HCT116 (cell line): ENCODE measurements around the gene MNX1. TPM values are rescaled to one million over a fixed set of nuclear protein-coding genes. Genes with fewer than 3 reads are reported as not detected.

Experiments used
- ATAC-seq: fragments of 200-7000 bp; cut with Tn5 transposase; 2 replicates; pipeline ENCODE4 v1.9.1; 2020; ENCODE audit warnings: mild to moderate bottlenecking, moderate library complexity
- BruUV-seq: library from RNA; stranded (reverse); fragments of 400-500 nt; replicated peaks from 2 replicates; lab custom pipeline; 2021; lab: Mats Ljungman, UMichigan
- CTCF ChIA-PET: fragments of 300-600 bp; sonication (Branson Sonifier 250); formaldehyde crosslinking; loops from one replicate; lab custom pipeline; 2021; ENCODE audit warnings: antibody characterized with exemption; lab: Charles Lee
- POLR2A ChIA-PET: fragments of 300-600, 350-600 bp; sonication (Branson Sonifier 250); formaldehyde crosslinking; loops from one replicate; lab custom pipeline; 2021; ENCODE audit warnings: antibody characterized with exemption; lab: Charles Lee
- RAD21 ChIA-PET, 2 experiments: fragments of 300-600 bp; sonication (Branson Sonifier 250); formaldehyde crosslinking; loops; one replicate each; lab custom pipeline; 2023; ENCODE audit warnings: low total read pairs in 2 of 2; ENCODE audit not compliant: uncharacterized antibody in 2 of 2, unreplicated experiment in 2 of 2, low non-redundant PET in 1 of 2; lab: Charles Lee
- DNase-seq: peaks from one replicate; pipeline ENCODE4 v3.0.0-alpha.2; 2010; ENCODE audit warnings: low read depth, low spot score
- H2AFZ ChIP-seq: fragments of 200-600 bp; shearing (Covaris generic), sonication (generic); 2 replicates; pipeline ENCODE4 v1.6.1; 2017; ENCODE audit warnings: low read depth, mixed run types, mixed read lengths, antibody characterized with exemption, low read length; ENCODE audit not compliant: poor library complexity, severe bottlenecking
- H3K27ac ChIP-seq: 2 replicates; pipeline ENCODE4 v1.5.1; 2012; ENCODE audit warnings: low read depth, low read length
- H3K27me3 ChIP-seq: fragments of 200-600 bp; sonication (generic); 2 replicates; pipeline ENCODE4 v1.6.1; 2016; ENCODE audit warnings: mixed run types, low read length, mixed read lengths; ENCODE audit not compliant: insufficient read depth
- H3K36me3 ChIP-seq, 2 experiments: fragments of 200-500 bp in 1 of 2; fragments of 200-600 bp in 1 of 2; sonication (Bioruptor generic) in 1 of 2; sonication (generic) in 1 of 2; 2 replicates each; pipeline versions ENCODE4 v1.5.1 to v1.6.1; 2014 to 2016; ENCODE audit warnings: low read length in 2 of 2, inconsistent platforms in 1 of 2, mixed read lengths in 1 of 2, mixed run types in 1 of 2; ENCODE audit not compliant: insufficient read depth in 2 of 2, control insufficient read depth in 1 of 2
- H3K4me1 ChIP-seq, 2 experiments: fragments of 200-600 bp in 1 of 2; sonication (generic) in 1 of 2; 2 replicates each; pipeline versions ENCODE4 v1.5.1 to v1.6.1; 2012 to 2017; ENCODE audit warnings: low read length in 2 of 2, inconsistent platforms in 1 of 2, mild to moderate bottlenecking in 1 of 2, mixed read lengths in 1 of 2, mixed run types in 1 of 2, moderate library complexity in 1 of 2; ENCODE audit not compliant: insufficient read depth in 2 of 2, control insufficient read depth in 1 of 2
- H3K4me2 ChIP-seq: fragments of 200-600 bp; sonication (generic); 2 replicates; pipeline ENCODE4 v1.6.1; 2017; ENCODE audit warnings: mixed run types, low read length, mixed read lengths
- H3K4me3 ChIP-seq, 2 experiments: fragments of 200-600 bp in 1 of 2; sonication (generic) in 1 of 2; replicated peaks in 1 of 2; 2 replicates each; pipeline ENCODE4 v1.5.1; 2011 to 2016; ENCODE audit warnings: low read length in 2 of 2, control low read depth in 1 of 2, low read depth in 1 of 2, mild to moderate bottlenecking in 1 of 2, mixed read lengths in 1 of 2, mixed run types in 1 of 2
- H3K79me2 ChIP-seq: fragments of 200-600 bp; sonication (generic); 2 replicates; pipeline ENCODE4 v1.6.1; 2017; ENCODE audit warnings: mild to moderate bottlenecking, mixed run types, low read length, moderate library complexity, mixed read lengths; ENCODE audit not compliant: insufficient read depth
- H3K9ac ChIP-seq: fragments of 200-600 bp; sonication (generic); 2 replicates; pipeline ENCODE4 v1.6.1; 2016; ENCODE audit warnings: low read length, mixed read lengths
- H3K9me2 ChIP-seq: fragments of 200-600 bp; sonication (generic), shearing (Covaris generic); 2 replicates; pipeline ENCODE4 v1.6.1; 2017; ENCODE audit warnings: mixed run types, mild to moderate bottlenecking, moderate library complexity; ENCODE audit not compliant: insufficient read depth
- H3K9me3 ChIP-seq, 2 experiments: fragments of 200-500 bp in 1 of 2; fragments of 200-600 bp in 1 of 2; sonication (Bioruptor generic) in 1 of 2; sonication (generic) in 1 of 2; 2 replicates each; pipeline ENCODE4 v1.6.1; 2014 to 2017; ENCODE audit warnings: low read length in 2 of 2, mixed read lengths in 2 of 2, inconsistent platforms in 1 of 2, low read depth in 1 of 2, mild to moderate bottlenecking in 1 of 2, mixed run types in 1 of 2, moderate library complexity in 1 of 2; ENCODE audit not compliant: control insufficient read depth in 1 of 2, insufficient read depth in 1 of 2
- H4K20me1 ChIP-seq: fragments of 200-600 bp; sonication (generic), shearing (Covaris generic); 2 replicates; pipeline ENCODE4 v1.6.1; 2017; ENCODE audit warnings: mixed run types, mild to moderate bottlenecking, moderate library complexity; ENCODE audit not compliant: insufficient read depth
- CTCF ChIP-seq, 3 experiments: fragments of 200-600 bp in 1 of 3; sonication (generic) in 1 of 3; IDR thresholded peaks in 2 of 3; conservative IDR thresholded peaks in 1 of 3; 2 replicates each; pipeline ENCODE4 v1.5.1; 2012 to 2017; ENCODE audit warnings: low read depth in 2 of 3, low read length in 2 of 3, antibody characterized with exemption in 1 of 3, borderline replicate concordance in 1 of 3, control low read depth in 1 of 3, mild to moderate bottlenecking in 1 of 3, mixed read lengths in 1 of 3, mixed run types in 1 of 3, moderate library complexity in 1 of 3; ENCODE audit not compliant: insufficient read depth in 1 of 3
- ELF1 ChIP-seq: IDR thresholded peaks from 2 replicates; pipeline ENCODE4 v1.6.1; 2012; ENCODE audit warnings: low read depth, borderline replicate concordance
- EZH2phosphoT487 ChIP-seq: fragments of 200-600 bp; IDR thresholded peaks from 2 replicates; pipeline ENCODE4 v1.6.1; 2018; ENCODE audit warnings: antibody characterized with exemption, borderline replicate concordance
- FOSL1 ChIP-seq: IDR thresholded peaks from 2 replicates; pipeline ENCODE4 v1.6.1; 2012; ENCODE audit warnings: low read depth
- MAX ChIP-seq: IDR thresholded peaks from 2 replicates; pipeline ENCODE4 v1.6.1; 2012
- POLR2AphosphoS5 ChIP-seq: IDR thresholded peaks from 2 replicates; pipeline ENCODE4 v1.6.1; 2011; ENCODE audit warnings: mild to moderate bottlenecking, low read depth, low read length, moderate library complexity
- SIN3A ChIP-seq: IDR thresholded peaks from 2 replicates; pipeline ENCODE4 v1.6.1; 2012; ENCODE audit warnings: low read depth
- SRF ChIP-seq: IDR thresholded peaks from 2 replicates; pipeline ENCODE4 v1.6.1; 2012; ENCODE audit warnings: low read depth
- TCF7L2 ChIP-seq: IDR thresholded peaks from 2 replicates; pipeline ENCODE4 v1.7.0; 2011; ENCODE audit warnings: borderline replicate concordance, inconsistent platforms; ENCODE audit not compliant: insufficient read depth, insufficient read length; ENCODE audit errors: extremely low read depth
- ZFX ChIP-seq: fragments of 450-650 bp; IDR thresholded peaks from 2 replicates; pipeline ENCODE4 v1.6.1; 2017
- ZNF274 ChIP-seq: fragments of 200-500 bp; sonication (Bioruptor generic); IDR thresholded peaks from 2 replicates; pipeline ENCODE4 v1.6.1; 2014; ENCODE audit warnings: mild to moderate bottlenecking, low read depth, low read length, inconsistent platforms
- intact Hi-C: fragments of 100-400 bp; cut with micrococcal nuclease; formaldehyde crosslinking; loops from 2 replicates; pipeline ENCODE4 v1.10.0; 2022
- total RNA-seq: library from RNA; stranded (reverse); gene quantifications from one replicate; pipeline ENCODE4 v1.2.1, GENCODE V29; 2021; ENCODE audit not compliant: unreplicated experiment

The MNX1 gene
- total RNA-seq, 1 experiment from 2014 or later, result 7.7 TPM

GRCh38 chr7:156993925-156994235 is 16.6 kb downstream of the MNX1 start:
- POLR2A ChIA-PET, result no interaction called here
- TF ChIP-seq SRF, result no peak
- TF ChIP-seq ELF1, result no peak
- no peak for TF ChIP-seq TCF7L2
- no peak for TF ChIP-seq MAX
- no peak for TF ChIP-seq POLR2AphosphoS5
- TF ChIP-seq FOSL1, result no peak
- TF ChIP-seq SIN3A, result no peak
- no peak for TF ChIP-seq ZNF274
- no peak for TF ChIP-seq CTCF (IDR thresholded peaks at IDR 0.05 in 2 of 3, conservative IDR thresholded peaks at IDR 0.05 in 1 of 3; ENCODE audit: borderline replicate concordance in 1 of 3, insufficient read depth in 1 of 3, low read depth in 2 of 3, low read length in 2 of 3)
- no peak for TF ChIP-seq ZFX
- no peak for TF ChIP-seq EZH2phosphoT487
- TF ChIP-seq, all 23 proteins: peak for 0
- Histone ChIP-seq H4K20me1 (no peaks in the 10 kb centered on the region), H3K9me2 (no peaks in the 10 kb centered on the region), H3K36me3 (no peaks in the 10 kb centered on the region), H3K4me1 (no peaks in the 10 kb centered on the region), H2AFZ (no peak overlapping the region), H3K27me3 (no peaks in the 10 kb centered on the region), H3K4me2 (no peak overlapping the region), H3K27ac (no peak overlapping the region), H3K9ac (no peak overlapping the region), H3K79me2 (no peaks in the 10 kb centered on the region), H3K9me3 (no peaks in the 10 kb centered on the region), H3K4me3 (no peak overlapping the region)
- intact Hi-C loops, result no loop called here
- DNase-seq (no peak), ATAC-seq (no peak)
- no TSS peak for BruUV-seq
- ChIA-PET RAD21 (no interaction called here), CTCF (no interaction called here)
